Measurements from ENCODE around the gene VMP1. TPM values are rescaled to one million over a fixed set of nuclear protein-coding genes. Genes with fewer than 3 reads are reported as not detected.
A peak's percentile ranks its signal among the peaks of the same experiment; 100 is the strongest.

VMP1 gene
- 64.9 TPM for total RNA-seq (ENCODE audit: unreplicated experiment)
- long read RNA-seq, transcript VMP1-201 (12 exons, 2,712 nt), result major isoform, 54 of 65 reads
- long read RNA-seq, partial matches to known transcripts, result 2 of 65 reads
- long read RNA-seq, other reads (novel, unspliced or antisense), result 8 of 65 reads

DNA sequence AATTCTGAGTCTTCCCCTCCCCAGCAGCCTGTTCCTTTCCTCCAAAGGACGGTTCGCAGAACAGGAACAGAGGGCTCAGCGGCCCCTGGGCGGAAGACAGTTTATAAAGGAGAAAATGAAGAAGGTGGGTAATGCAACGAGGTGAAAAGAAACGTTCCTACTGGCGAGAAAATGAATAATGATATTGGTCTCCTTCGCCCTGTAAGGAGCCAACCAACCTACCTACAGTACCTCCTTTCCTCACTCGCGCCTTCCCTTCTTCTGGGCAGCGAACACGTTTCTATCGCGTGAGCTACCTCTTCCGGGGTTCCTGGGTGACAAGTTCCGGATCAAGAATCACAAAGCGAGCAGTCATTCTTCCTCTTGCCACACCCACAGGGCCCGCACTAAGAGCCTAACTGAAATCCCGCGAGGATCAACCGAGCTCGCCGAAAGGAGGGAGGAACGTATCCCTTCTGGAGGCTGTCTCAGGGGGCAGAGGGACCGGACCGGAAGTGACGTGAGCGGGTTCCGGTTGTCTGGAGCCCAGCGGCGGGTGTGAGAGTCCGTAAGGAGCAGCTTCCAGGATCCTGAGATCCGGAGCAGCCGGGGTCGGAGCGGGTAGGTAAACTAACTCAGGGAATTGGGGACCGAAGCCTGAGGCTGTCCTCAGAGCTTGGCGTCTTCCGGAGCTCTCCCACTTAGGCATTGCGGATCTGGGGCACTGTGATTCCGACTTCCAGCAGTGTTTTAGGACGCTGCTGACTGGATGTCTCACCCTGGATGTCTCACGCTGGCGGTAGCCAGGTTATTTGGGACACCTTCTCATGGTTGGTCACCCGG, at the start of gene VMP1, which contains the start of gene PTRH2:
Gene VMP1 (plus strand): TSS at position 506 of the 822 bp plus-strand sequence. CDS start 23,793 bp downstream, outside the sequence.
Gene PTRH2 (minus strand): TSS at position 282 of the 822 bp plus-strand sequence. CDS start 9,452 bp downstream, outside the sequence.
- no peaks in the 10 kb centered on the region for H3K9me3 Mint-ChIP-seq (ENCODE audit: unreplicated experiment)
- peak; percentile 96 for DNase-seq (ENCODE audit: low spot score)
- TF ChIP-seq, protein P1, sequence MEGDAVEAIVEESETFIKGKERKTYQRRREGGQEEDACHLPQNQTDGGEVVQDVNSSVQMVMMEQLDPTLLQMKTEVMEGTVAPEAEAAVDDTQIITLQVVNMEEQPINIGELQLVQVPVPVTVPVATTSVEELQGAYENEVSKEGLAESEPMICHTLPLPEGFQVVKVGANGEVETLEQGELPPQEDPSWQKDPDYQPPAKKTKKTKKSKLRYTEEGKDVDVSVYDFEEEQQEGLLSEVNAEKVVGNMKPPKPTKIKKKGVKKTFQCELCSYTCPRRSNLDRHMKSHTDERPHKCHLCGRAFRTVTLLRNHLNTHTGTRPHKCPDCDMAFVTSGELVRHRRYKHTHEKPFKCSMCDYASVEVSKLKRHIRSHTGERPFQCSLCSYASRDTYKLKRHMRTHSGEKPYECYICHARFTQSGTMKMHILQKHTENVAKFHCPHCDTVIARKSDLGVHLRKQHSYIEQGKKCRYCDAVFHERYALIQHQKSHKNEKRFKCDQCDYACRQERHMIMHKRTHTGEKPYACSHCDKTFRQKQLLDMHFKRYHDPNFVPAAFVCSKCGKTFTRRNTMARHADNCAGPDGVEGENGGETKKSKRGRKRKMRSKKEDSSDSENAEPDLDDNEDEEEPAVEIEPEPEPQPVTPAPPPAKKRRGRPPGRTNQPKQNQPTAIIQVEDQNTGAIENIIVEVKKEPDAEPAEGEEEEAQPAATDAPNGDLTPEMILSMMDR (IDR thresholded peaks at IDR 0.05; ENCODE audit: unreplicated experiment), result no peak
- peak within 1 kb of the TSS; percentile 99 for H3K27ac Mint-ChIP-seq (ENCODE audit: unreplicated experiment)
- H3K27me3 Mint-ChIP-seq (ENCODE audit: unreplicated experiment), result peaks cover 23% of the 10 kb centered on the region
- peaks cover 6% of the 10 kb centered on the region for H3K36me3 Mint-ChIP-seq (ENCODE audit: low read depth, unreplicated experiment)
- peak within 1 kb of the TSS; percentile 95 for H3K4me3 Mint-ChIP-seq (ENCODE audit: unreplicated experiment)
- peaks cover 30% of the 10 kb centered on the region for H3K4me1 Mint-ChIP-seq (ENCODE audit: unreplicated experiment)

DNA sequence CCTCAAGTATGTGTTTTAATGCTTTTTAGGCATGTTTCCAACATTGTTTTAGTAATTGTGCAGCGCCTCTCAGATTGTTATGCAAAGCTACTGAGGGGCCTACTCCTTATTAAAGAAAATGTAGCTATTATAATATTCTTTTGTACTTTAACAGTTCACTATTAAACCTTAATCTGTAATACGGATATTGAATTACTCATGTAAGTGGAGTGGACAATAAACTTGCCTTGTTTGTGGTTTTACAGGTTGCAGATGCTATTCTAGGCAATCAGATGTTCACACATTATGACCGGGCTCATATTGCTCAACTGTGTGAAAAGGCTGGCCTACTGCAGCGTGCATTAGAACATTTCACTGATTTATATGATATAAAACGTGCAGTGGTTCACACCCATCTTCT, 41.2 kb upstream of the VMP1 start:
- Mint-ChIP-seq H3K4me3 (ENCODE audit: unreplicated experiment) (no peak overlapping the region), H3K27ac (ENCODE audit: unreplicated experiment) (no peak overlapping the region), H3K9me3 (ENCODE audit: unreplicated experiment) (no peaks in the 10 kb centered on the region), H3K36me3 (ENCODE audit: low read depth, unreplicated experiment) (peaks cover 26% of the 10 kb centered on the region), H3K27me3 (ENCODE audit: unreplicated experiment) (no peaks in the 10 kb centered on the region), H3K4me1 (ENCODE audit: unreplicated experiment) (no peaks in the 10 kb centered on the region)
- DNase-seq (ENCODE audit: low spot score), result no peak
- TF ChIP-seq, protein P1 (IDR thresholded peaks at IDR 0.05; ENCODE audit: unreplicated experiment), result no peak

DNA sequence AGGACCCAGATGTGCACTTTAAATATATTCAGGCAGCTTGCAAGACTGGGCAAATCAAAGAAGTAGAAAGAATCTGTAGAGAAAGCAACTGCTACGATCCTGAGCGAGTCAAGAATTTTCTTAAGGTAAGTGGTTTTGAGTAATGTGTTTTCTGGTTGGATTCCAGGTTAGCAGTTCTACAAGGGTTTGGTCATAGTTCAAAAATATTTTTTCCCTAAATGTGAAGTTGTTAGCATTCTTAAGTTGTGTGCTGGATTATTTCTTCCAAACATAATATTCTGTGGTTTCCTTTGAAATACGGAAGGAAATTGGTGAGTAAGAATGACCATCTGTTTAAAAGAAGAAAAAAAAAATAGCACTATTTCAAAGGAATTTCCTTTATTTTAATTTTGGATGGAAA, 38.6 kb upstream of the VMP1 start:
- H3K9me3 Mint-ChIP-seq (ENCODE audit: unreplicated experiment), result no peaks in the 10 kb centered on the region
- TF ChIP-seq, protein P1 (IDR thresholded peaks at IDR 0.05; ENCODE audit: unreplicated experiment), result no peak
- no peaks in the 10 kb centered on the region for H3K4me1 Mint-ChIP-seq (ENCODE audit: unreplicated experiment)
- H3K36me3 Mint-ChIP-seq (ENCODE audit: low read depth, unreplicated experiment), result peaks cover 27% of the 10 kb centered on the region
- no peaks in the 10 kb centered on the region for H3K27me3 Mint-ChIP-seq (ENCODE audit: unreplicated experiment)
- no peak for DNase-seq (ENCODE audit: low spot score)
- no peak overlapping the region for H3K27ac Mint-ChIP-seq (ENCODE audit: unreplicated experiment)
- H3K4me3 Mint-ChIP-seq (ENCODE audit: unreplicated experiment), result peak overlapping the region; percentile 47

DNA sequence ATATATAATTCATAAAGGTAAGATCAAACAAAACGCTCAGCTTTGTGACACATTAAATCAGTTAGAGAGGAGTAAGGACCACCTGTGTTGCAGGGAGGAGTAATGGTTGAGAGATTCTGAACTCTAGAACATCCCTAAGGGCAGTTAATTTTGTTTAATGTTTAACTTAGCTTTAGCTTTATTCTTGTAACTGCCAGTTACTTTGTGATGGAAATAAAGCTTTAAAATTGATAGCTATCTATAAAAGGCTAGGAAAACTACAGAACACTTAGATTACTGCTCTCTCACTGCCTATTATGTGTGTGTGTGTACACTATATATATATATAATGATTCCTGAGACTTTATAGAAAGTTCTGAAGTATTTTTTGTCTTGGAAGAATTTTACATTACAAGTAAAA, 38.0 kb upstream of the VMP1 start:
- Mint-ChIP-seq H3K36me3 (ENCODE audit: low read depth, unreplicated experiment) (peaks cover 27% of the 10 kb centered on the region), H3K4me3 (ENCODE audit: unreplicated experiment) (no peak overlapping the region), H3K4me1 (ENCODE audit: unreplicated experiment) (no peaks in the 10 kb centered on the region), H3K27me3 (ENCODE audit: unreplicated experiment) (no peaks in the 10 kb centered on the region), H3K9me3 (ENCODE audit: unreplicated experiment) (no peaks in the 10 kb centered on the region), H3K27ac (ENCODE audit: unreplicated experiment) (no peak overlapping the region)
- no peak for DNase-seq (ENCODE audit: low spot score)
- TF ChIP-seq, protein P1 (IDR thresholded peaks at IDR 0.05; ENCODE audit: unreplicated experiment), result no peak

DNA sequence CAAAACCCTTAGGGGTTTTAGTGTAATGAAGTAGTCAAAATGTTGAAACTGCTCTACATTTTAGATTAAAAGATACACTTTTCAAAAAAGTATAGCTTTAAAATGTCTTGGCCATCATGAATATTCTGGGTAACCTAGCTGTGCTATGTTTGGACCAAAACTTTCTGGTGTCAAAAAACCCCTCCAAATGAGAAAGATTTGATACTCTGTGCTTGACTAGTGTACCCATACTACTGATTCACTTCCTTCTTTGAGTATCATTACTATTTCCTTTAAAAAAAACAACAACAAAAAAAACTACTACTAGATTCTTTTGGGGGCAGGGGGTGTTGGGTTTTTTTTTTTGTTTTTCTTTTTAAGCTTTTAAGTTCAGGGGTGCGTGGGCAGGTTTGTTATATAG, 37.5 kb upstream of the VMP1 start:
- H3K4me1 Mint-ChIP-seq (ENCODE audit: unreplicated experiment), result no peaks in the 10 kb centered on the region
- H3K27me3 Mint-ChIP-seq (ENCODE audit: unreplicated experiment), result no peaks in the 10 kb centered on the region
- no peak for DNase-seq (ENCODE audit: low spot score)
- H3K27ac Mint-ChIP-seq (ENCODE audit: unreplicated experiment), result peak overlapping the region; percentile 4
- H3K4me3 Mint-ChIP-seq (ENCODE audit: unreplicated experiment), result no peak overlapping the region
- peaks cover 23% of the 10 kb centered on the region for H3K36me3 Mint-ChIP-seq (ENCODE audit: low read depth, unreplicated experiment)
- TF ChIP-seq, protein P1 (IDR thresholded peaks at IDR 0.05; ENCODE audit: unreplicated experiment), result no peak
- H3K9me3 Mint-ChIP-seq (ENCODE audit: unreplicated experiment), result no peaks in the 10 kb centered on the region

Data from endothelial cell (in vitro differentiated cells).